CD4-positive, alpha-beta T cell treated with Interleukin-15 for 4 hours (primary cell): ENCODE measurements around the gene MOB2.

Experiments
- DNase-seq: peaks from one replicate; pipeline ENCODE4 v3.0.0-alpha.2; 2020; ENCODE audit warnings: low spot score

The MOB2 gene, protein sequence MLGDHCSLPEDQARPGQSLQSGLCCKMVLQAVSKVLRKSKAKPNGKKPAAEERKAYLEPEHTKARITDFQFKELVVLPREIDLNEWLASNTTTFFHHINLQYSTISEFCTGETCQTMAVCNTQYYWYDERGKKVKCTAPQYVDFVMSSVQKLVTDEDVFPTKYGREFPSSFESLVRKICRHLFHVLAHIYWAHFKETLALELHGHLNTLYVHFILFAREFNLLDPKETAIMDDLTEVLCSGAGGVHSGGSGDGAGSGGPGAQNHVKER

DNA sequence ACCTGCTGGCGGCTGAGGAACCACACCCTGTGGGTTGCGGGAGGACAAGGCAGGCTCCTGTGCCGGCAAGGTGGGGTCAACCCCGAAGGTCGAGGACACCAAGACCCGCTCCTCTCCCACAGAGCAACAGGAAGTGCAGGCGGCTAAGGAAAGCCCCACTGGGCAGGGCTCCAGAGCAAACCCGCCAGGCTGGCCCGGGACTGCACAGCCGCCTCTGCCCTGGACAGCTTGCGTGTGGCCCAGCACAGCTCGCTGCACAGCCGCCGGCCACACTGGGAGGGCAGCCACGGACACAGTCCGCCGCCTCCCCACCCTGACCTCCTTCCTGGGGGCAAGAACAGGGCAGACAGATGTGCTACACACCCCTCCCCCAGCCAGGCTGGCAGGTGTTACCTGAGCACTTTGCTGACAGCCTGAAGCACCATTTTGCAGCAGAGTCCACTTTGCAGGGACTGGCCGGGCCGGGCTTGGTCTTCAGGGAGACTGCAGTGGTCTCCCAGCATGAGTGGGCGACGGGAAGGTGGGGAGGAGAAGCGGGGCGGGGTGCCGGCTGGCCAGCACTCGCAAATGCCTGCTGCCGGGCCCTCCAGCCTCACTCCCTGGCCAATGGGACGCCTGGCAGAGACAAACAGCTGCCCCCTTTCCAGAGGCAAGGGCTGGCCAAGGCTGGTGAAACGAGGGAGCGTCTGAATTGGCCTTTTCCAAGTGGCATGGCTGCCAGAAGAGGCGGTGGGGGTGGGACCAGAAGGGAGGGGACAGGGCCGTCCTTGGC, at the start of gene MOB2:
TSS of gene MOB2 (minus strand) at position 726 of the 772 bp plus-strand sequence. CDS start at position 503, 223 bp downstream.
- no peak for DNase-seq

DNA sequence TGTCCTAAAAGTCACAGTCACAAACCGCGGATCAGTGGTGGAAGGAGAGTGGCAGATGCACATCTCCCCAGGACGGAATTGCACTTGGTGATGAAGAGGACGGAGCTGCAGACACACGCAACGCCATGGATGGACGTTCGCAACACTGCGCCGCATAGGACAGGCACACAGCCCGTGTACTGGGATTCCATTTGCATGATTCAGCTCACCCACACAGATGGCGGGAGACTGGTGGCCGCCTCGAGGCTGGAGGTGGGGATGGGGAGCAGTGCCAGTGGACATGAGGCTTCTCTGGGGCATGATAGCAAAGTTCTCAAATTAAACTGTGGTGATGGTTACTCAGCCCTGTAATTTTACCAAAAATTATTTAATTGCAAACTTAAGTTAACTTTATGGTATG, 48.1 kb upstream of the MOB2 start:
- no peak for DNase-seq

DNA sequence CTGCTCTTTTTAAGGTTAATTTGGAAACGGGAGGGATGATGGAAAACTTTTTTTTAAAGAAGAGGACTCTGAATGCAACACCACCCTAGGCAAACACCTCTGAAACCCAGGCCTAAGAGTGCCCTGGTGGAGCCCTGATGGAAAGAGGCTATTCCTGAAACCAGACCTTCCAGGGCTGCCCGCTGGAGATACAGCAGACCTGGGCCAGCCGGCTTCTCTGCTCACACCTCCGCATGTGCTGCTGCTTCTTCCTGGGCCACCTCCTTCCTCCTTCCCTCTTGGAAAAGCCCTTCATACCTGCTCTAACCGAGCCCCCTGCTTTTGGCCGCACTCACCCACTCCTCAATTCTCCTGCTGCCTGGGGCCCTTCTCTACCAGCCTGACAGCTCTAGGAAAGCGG, 47.6 kb upstream of the MOB2 start:
- DNase-seq: no peak

DNA sequence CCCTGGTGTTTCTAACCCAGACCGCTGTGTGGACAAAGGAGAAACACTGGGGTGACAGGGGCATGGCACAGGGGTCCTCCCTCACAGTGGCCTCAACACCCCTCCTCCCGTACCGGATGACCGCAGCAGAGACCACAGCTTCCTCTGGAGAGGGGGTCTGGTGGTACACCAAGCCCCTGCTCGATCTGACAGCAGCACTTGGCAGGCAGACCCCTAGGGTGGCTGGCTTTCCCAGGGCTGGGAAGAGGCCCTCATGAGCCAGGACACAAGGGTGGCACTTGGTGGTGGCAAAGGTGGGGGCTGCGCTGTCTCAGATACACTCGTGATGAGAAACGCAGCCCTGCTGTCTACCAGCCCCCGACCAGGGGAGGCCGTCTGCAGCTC, 46.8 kb upstream of the MOB2 start:
- DNase-seq: no peak

DNA sequence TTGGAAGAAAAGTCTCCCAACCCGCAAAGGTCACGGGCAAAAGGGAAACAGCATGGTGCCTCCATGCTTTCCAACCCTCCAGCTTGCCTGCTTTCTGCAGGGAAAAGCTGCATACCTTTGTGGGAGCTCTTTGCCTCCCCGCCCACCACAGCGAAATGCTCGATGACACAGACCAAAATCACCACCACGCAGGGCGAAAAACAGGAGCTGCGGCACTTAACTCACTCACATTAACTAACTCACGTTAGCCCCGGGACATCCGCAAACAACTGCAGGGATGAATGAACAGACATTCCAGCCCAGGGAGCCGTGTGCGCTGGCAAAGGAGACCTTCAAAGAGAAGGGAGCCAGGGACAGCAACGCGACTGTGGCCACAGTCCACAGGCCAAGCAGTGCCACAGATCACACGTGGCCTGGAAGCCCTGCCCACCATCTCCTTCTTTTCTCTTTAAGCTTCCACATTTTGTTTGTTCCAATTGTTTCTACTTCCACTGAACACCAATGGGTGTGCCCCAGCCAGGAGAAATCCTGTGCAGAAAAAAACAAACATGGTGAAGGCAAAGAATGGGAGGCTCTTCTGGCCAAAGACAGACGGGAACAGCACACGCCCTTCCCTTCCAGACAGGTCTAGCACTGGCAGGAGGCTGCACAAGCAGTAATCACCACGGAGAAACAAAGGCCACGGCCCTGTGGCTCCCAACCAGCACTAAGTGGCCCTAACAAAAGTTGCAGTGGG, 46.2 kb upstream of the MOB2 start:
- no peak for DNase-seq

DNA sequence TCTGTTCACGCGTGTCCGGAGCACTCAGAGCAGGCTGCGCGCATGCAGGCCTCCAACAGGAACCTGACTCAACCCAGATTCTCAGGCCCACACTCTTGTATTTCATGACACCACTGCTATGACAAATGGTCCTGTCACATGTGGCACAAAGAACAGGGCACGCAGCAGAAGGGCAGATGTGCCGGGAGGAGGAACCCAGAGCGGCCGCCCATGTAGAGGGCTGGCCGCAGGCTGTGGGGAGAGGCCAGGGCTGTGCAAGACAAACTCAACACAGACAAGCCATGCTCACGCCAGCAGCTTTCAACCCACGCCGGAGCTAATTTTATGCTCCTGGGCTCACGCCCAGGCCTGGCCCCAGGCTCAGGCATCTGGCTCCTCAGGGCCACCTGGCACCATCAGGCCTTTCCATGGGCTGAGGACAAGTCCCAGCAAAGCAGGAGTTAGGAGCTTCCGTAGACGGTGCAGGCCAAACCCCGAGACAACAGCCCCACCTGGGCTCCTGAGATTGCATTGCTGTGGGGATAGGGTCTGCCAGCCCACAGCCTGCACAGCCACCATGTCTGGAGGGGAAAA, 45.5 kb upstream of the MOB2 start:
- no peak for DNase-seq

DNA sequence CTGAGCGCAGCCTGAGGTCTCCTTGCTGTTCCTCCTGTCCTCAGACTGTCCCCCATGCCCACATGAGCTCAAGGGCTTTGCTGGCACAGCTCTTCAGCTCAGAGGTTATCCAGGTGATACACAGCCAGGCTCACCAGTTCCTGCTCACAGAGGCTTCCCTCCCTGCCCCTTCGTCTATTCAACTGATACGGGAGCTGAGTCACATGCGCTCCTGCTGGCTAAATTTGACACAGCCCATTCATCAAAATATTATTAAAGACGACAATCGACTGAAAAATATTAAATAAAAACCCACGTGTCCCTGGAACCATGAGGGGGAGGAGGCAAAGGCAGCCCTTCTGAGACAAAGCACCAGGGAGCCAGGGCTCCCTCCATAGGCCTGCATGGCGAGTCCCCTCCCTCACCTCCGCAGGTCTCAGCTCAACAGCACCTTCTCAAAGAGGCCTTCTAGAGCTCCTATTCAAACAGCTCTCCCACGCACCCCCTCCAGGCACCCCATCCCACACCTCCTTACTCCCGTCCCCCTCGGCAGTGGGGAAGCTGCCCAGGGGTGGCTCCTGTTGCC, 45.0 kb upstream of the MOB2 start:
- no peak for DNase-seq

DNA sequence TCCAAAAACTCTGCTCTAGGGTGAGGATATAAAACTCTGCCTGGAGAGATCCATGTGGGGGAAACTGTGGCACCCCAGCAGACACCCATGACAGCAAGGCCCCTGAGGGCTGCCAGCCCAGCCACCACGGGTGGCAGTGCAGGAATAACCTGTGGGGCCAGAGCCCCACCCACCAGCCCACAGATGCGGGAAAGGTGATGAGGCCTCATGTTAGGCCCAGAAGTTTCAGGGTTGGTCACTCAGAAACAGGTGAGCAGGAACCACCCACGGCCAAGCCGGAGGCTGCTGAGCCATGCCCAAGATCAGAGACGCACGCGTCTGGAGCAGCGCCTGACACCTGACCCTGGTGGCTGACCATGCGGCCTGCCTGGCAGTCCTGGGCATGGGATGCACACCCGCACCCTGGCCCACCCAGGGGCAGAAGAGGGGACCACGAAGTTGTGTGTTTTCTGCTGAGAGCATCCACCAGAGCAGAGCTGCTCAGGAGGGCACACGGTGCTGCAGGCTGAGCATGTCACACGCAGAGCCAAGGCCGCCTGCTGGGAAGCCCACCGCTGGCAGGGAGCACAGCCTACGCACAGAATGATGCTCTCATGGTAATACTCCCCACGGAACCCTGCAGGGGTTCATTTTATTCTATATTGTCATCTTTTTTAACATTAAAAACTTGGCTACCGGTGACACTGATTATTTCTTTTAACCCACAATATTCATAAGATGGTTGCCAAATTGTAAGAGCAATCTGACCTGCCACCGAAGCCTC, 44.3 kb upstream of the MOB2 start:
- DNase-seq: no peak

DNA sequence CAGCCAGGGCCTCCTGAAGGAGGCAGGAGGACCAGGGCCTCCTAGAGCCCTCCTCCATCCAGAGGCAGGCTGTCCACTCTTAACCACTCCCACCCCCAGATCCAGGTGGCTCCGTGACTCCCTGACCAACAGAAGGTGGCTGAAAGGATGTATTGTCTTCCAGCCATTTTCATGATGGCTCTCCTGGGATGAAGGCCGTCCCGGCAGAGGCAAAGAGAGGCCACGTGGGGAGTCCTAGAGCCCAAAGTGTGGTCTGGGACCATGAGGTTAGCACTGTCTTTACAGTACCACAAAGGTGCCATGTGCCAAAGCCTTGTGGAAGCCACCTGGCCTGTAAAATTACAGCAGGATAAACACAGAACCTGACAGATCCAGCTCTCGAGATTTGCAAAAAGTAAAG, 43.2 kb upstream of the MOB2 start:
- DNase-seq: no peak

DNA sequence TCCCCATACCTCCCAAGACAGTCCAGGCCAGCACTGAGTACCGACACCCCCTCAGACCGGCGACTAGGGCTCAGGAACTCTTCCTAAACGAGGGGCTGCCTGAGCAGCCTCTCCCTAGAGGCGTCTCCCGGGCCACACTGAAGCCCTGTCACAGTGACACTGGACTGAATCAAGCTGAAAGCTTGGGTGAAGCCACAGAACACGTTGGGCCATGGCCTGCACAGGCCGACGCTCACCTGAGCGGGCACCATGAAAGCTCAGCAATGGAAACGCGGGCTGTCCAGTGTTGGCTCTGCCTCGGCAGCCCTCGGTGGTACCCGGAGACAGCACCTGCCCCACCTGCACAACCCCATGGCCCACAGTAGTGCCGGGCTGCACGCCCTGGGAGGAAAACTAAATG, 42.7 kb upstream of the MOB2 start:
- no peak for DNase-seq

DNA sequence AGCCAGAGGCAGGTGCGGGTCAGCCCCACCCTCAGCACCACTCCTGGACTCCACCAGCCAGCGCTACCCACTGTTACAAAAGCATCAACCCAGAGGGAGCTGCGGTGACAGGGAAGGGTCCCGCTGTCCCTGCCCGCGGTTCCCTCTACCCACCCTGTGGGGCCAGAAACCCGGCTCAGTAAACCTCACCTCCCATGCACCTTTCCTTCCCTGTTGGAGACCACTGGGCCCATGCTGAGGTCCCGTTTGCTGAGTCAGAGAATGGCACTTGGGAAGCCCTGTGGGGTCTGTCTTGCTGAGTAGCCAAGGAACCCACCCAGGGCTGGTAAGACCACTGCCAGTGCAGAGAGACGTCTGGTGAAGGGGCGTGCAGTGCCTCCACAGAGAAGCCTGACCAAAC, 42.1 kb upstream of the MOB2 start:
- no peak for DNase-seq

DNA sequence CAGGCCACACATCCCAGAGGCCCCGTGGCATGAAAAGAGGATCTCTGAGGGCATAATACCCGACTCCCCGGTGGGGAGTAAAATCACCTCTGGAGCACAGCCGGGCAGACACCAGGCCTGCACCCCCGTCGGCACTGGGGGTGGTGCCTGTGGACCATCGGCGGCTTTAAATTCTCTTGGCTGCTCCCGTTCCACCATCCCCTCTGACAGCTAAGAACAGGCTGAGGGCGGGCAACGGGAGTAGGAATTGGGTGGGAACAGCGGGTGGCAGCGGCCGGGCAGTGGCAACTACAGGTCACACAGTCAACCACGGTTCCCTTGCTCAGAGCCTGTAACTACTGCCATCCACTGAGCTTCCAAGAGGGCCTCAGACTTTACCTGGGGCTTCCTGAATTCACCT, 40.2 kb upstream of the MOB2 start:
- DNase-seq: no peak

DNA sequence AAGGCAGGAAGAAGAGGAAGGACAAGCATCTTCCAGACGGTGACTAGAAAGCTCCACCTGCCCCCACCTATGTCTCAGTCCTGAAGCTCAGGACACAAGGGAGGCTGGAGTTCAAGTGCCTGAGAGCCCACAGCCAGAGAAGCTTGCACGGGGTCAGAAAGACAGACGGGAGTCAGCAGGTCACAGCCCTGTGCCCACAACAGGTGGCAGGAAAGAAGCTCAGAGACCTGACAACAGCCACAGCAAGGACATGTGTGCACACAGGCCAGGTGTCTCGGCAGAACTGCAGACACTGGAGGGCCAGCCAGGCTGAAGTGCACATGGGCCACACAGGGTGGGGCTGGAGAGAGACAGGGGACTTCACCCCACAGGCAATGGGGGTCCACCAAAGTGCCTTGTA, 37.2 kb upstream of the MOB2 start:
- no peak for DNase-seq

DNA sequence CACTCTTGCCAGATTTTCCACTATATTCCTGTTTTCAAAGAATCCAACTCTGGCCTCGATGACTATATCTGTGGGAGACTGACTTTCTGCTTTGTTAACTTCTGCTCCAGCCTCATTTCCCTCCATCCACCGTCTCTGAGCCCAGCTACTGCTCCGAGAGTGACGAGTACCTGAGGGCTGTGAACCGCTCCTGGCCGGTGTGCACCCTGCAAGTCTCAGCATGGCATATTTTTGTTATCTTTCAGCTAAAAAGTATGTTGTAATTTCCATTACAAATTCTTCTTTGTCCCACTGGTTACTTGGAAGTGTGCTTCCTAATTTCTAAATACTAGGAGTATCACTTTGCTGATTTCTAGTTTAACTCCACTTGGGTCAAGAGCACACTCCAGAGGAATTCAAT, 36.5 kb upstream of the MOB2 start:
- DNase-seq: no peak

DNA sequence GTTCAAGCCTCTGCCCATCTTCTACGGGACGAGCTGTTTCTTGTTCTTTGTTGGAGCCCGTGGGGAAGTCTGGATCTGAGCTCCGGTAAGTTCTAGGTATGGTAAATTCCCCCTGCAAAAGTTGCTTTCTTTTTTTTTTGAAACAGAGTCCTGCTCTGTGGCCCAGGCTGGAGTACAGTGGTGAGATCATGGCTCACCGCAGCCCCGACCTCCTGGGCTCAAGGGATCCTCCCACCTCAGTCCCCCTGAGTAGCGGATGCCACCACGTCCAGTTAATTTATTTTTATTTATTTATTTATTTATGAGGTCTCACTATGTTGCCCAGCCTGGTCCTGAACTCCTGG, 35.5 kb upstream of the MOB2 start:
- no peak for DNase-seq

DNA sequence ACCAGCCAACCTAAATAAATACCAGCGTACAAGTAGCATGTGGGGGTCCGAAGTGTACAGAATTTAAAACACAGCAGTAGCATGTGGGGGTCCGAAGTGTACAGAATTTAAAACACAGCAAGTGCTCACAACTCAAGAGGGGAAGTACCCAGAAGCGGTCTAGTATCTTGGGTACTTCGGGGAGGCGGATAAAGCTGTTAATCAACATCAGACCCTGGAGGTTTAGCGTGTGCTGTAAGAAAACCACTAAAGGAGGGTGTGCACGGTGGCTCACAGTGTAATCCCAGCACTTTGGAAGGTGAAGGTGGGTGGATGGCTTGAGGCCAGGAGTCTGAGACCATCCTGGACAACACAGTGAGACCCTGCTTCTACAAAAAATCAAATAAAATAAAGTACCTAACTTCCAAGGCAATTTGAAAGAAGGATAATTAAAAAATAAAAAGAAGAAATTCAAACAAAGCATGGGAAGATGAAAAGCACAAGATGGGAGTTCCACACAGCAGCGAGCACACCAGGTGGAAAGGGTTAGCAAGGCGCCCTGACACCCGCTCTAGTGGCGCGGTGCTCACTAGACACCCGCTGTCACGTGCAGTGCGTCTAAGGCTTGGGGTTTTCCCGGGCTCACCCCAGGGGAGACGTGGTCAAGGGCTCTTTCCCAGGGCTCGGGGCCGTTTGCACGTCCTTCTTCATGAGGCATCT, 35.0 kb upstream of the MOB2 start:
- no peak for DNase-seq

DNA sequence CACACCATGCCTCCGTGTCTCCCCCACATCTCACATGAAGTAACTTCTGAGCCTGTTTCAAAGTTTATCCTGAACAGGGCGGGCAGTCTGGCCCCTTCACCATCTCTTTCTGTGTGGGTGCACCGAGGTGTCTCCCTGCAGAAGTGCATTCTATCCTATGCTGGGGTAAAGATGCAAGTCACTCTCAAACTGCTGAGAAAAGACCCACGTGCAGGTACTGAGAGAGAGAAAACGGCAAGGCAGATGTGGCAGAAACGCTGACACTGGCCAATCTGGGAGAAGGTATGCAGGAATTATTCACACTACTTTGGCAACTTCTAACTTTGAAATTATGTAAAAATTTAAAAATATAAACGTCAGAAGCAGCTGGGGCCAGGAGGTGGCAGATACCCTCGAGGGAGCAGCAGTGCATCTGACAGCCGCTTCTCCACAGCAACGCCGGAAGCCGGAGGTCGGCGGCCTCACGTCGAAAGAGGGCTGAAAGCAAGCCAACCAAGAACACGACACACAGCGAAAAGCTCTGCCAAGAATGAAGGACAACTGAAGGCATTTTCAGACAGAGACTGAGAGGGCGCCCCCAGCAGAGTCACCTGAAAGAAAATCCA, 34.2 kb upstream of the MOB2 start:
- DNase-seq: no peak

DNA sequence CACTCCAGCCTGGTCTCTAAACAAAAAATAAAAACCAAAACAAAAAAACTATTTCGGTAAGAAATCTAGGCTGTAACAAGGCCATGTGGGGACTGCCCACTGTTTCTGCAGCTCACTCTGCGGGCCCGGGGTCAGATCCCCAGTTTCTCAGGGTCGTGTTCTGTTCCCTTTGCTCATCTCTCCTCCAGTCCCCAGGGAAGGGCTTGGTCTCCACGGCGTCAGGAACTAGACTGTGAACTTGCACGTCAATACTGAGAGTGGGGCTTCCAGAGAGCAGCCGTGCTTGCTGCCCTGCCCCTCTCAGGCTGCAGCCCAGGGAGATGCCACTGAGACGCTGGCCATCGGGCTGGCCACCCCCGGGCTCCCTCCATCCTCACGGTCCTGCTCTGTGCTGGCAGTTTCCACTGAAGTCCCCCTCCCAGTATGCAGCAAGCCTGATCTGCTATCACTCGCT, 33.7 kb upstream of the MOB2 start:
- DNase-seq: no peak

DNA sequence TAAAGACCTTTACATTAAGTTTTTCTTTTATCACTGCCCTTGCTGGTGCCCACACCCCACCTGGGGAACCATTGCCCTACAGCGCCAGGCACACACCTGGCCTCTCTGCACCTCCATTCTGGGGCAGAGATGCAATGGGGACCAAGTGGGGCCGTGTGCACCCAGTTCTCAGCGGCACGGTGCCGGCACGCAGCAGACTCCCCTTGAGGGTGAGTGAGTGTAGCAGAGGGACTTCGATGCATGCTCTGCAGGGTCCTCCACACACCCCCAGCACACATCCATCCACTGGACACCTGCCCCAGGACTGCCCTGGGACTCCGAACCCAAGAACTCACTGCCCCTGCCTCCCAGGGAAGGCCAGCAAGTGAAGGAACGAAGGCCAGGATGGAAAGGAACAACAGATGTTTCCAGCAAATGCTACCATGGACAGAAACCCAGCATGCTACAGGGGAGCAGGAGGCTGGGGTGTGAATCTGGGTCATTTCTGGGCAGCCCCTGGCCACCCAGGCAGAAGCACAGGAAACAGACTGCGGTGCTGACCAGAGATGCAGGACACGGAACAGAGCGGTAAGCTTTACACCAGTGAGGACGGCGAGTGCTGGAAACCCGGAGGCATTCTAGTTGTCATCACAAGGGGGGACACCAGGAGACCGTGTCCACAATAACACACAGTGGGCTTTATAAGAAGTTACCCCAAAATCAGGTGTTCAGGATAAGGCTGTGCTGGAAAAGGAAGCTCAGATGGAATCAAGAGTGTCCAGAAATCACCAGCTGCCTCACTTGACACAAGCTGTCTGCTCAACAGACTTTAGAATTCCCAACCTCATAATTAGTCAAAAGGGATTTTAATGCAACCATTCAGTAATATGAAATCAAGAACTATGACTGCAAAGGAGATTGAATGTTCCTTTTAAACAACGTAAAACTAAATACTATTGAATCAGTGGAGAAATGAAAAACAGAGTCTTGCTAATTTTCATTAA, 32.7 kb upstream of the MOB2 start:
- DNase-seq: no peak

DNA sequence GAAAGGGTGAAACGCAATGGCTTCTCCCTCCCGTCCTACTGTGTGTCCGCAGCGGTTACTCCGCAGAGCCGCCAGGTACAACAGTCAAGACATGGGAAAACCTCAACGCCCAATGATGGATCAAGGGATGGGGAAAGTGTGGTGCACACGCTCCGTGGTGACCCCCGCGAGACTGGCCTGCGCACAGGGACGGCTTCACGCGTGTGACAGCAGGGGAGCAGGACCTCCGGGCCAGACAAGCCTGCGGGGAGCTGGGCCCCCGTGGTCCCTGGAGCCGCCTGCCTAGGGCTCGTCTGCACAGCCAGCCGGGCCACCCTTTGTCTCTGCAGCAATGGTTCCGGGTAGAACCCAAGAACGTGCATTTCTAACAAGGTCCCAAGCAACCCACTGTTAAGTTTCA, 31.7 kb upstream of the MOB2 start:
- DNase-seq: no peak
